Astrocyte (in vitro differentiated cells and primary cell): ENCODE data around the gene NPHP4.

Source experiments
- EZH2 ChIP-seq: IDR thresholded peaks from 2 replicates; pipeline ENCODE4 v1.6.1; 2012; ENCODE audit warnings: mild to moderate bottlenecking, low read length, inconsistent platforms; ENCODE audit not compliant: insufficient read depth
- TF ChIP-seq, protein P1 (sequence below): IDR thresholded peaks from 2 replicates; pipeline ENCODE4 v1.5.1; 2011; ENCODE audit warnings: low read depth, mild to moderate bottlenecking, inconsistent platforms, low read length, moderate library complexity; ENCODE audit not compliant: insufficient read depth

DNA sequence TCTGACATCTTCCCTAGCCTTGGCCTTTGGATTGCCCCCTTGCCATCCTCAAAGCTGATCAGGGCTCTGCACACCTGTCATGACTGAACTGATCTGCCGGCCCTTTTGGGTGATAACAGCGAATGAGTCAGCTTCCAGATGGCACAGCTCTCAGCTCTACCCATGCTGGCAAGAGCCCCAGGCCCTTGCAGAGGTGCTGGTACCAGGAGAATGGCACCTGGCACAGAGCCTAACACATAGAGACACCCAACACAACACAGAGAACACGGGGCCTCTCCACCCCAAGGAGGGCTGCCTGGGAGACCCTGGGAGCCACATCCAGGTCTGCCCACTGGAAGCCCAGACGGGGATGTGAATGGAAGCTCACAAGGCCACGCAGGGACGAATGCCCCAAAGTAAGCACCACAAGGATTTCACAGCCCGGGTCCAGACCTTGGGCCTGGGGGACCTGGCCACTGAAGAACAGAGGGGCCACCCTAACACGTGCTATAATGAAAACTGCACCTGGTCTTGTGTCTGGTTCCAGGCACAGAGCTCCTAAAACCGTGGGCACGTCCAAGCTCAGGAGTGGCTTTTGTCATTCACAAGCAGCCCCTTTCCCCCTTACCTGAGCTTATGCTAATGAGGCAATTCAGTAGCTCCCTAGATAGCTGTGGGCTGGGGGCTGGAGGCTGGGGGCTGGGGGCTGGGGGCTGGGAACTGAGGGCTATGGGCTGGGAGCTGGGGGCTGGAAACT is 160.5 kb downstream of the NPHP4 start:
- TF ChIP-seq, protein P1, sequence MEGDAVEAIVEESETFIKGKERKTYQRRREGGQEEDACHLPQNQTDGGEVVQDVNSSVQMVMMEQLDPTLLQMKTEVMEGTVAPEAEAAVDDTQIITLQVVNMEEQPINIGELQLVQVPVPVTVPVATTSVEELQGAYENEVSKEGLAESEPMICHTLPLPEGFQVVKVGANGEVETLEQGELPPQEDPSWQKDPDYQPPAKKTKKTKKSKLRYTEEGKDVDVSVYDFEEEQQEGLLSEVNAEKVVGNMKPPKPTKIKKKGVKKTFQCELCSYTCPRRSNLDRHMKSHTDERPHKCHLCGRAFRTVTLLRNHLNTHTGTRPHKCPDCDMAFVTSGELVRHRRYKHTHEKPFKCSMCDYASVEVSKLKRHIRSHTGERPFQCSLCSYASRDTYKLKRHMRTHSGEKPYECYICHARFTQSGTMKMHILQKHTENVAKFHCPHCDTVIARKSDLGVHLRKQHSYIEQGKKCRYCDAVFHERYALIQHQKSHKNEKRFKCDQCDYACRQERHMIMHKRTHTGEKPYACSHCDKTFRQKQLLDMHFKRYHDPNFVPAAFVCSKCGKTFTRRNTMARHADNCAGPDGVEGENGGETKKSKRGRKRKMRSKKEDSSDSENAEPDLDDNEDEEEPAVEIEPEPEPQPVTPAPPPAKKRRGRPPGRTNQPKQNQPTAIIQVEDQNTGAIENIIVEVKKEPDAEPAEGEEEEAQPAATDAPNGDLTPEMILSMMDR: no peak
- TF ChIP-seq EZH2: no peak
